Duodenal mucosa (tissue), 2 donors: ENCODE measurements around the gene ANKHD1.
"Not testable (repeated sequence)": the region's sequence is repeated elsewhere in the genome, so short reads cannot be mapped to it uniquely, and the experiment has no call there.

ENCODE experiments used
- H3K27ac ChIP-seq: one replicate; pipeline ENCODE4 v1.7.0; 2013; ENCODE audit warnings: low read depth, low read length
- H3K27me3 ChIP-seq, 2 donors: one replicate each; pipeline ENCODE4 v1.7.0; 2013; ENCODE audit warnings: low read length in 2 of 2, control low read depth in 1 of 2; ENCODE audit not compliant: insufficient read depth in 2 of 2, control insufficient read depth in 1 of 2
- H3K36me3 ChIP-seq, 2 donors: one replicate each; pipeline ENCODE4 v1.7.0; 2013; ENCODE audit warnings: low read length in 2 of 2, control low read depth in 1 of 2; ENCODE audit not compliant: insufficient read depth in 2 of 2, control insufficient read depth in 1 of 2
- H3K4me1 ChIP-seq, 2 donors: one replicate each; pipeline ENCODE4 v1.7.0; 2013; ENCODE audit warnings: low read length in 2 of 2, control low read depth in 1 of 2; ENCODE audit not compliant: insufficient read depth in 2 of 2, control insufficient read depth in 1 of 2
- H3K4me3 ChIP-seq, 2 donors: one replicate each; pipeline ENCODE4 v1.7.0; 2013; ENCODE audit warnings: low read length in 2 of 2, low read depth in 1 of 2
- H3K9ac ChIP-seq, 2 donors: one replicate each; pipeline ENCODE4 v1.7.0; 2013; ENCODE audit warnings: low read length in 2 of 2, low read depth in 1 of 2
- H3K9me3 ChIP-seq, 2 donors: one replicate each; pipeline ENCODE4 v1.7.0; 2013; ENCODE audit warnings: low read length in 2 of 2, control low read depth in 1 of 2; ENCODE audit not compliant: control insufficient read depth in 1 of 2

ANKHD1 gene

GRCh38 chr5:140469259-140469658 is 67.6 kb downstream of the ANKHD1 start:
- no peak overlapping the region for H3K4me3 ChIP-seq
- no peak overlapping the region for H3K27ac ChIP-seq
- H3K9ac ChIP-seq: no peak overlapping the region
- H3K9me3 ChIP-seq: no peaks in the 10 kb centered on the region
- H3K36me3 ChIP-seq: peaks cover 13 to 29% of the 10 kb centered on the region in 2 donors
- no peaks in the 10 kb centered on the region for H3K27me3 ChIP-seq
- peaks cover 0 to 3% of the 10 kb centered on the region in 2 donors for H3K4me1 ChIP-seq

GRCh38 chr5:140480310-140481014 is 78.8 kb downstream of the ANKHD1 start:
- H3K36me3 ChIP-seq: peaks cover 16 to 21% of the 10 kb centered on the region in 2 donors

GRCh38 chr5:140481758-140482157 is 80.1 kb downstream of the ANKHD1 start:
- Histone ChIP-seq H3K9ac (no peak overlapping the region), H3K4me3 (no peak overlapping the region), H3K27me3 (no peaks in the 10 kb centered on the region), H3K9me3 (no peaks in the 10 kb centered on the region), H3K4me1 (no peaks in the 10 kb centered on the region), H3K36me3 (peaks cover 20 to 27% of the 10 kb centered on the region in 2 donors), H3K27ac (no peak overlapping the region)

More at GRCh38 chr5:140480310-140481014, 78.8 kb downstream of the ANKHD1 start:
- H3K27ac ChIP-seq: no peak overlapping the region
- no peak overlapping the region for H3K9ac ChIP-seq
- H3K27me3 ChIP-seq: no peaks in the 10 kb centered on the region
- H3K4me3 ChIP-seq: no peak overlapping the region
- H3K9me3 ChIP-seq: no peaks in the 10 kb centered on the region
- H3K4me1 ChIP-seq: peaks cover 0 to 3% of the 10 kb centered on the region in 2 donors

- Histone ChIP-seq H3K9me3 (no peaks in the 10 kb centered on the region), H3K27me3 (no peaks in the 10 kb centered on the region)
These were observed 81.4 kb downstream of the ANKHD1 start for GRCh38 chr5:140483055-140483454.

GRCh38 chr5:140488141-140488540 is 86.5 kb downstream of the ANKHD1 start:
- not testable (repeated sequence) for H3K4me1 ChIP-seq, H3K27ac ChIP-seq, H3K4me3 ChIP-seq, H3K9me3 ChIP-seq, H3K27me3 ChIP-seq, H3K9ac ChIP-seq
- H3K36me3 ChIP-seq: peaks cover 21 to 50% of the 10 kb centered on the region in 2 donors

More at GRCh38 chr5:140483055-140483454, 81.4 kb downstream of the ANKHD1 start:
- Histone ChIP-seq H3K9ac (no peak overlapping the region), H3K4me3 (no peak overlapping the region), H3K36me3 (peaks cover 18 to 37% of the 10 kb centered on the region in 2 donors), H3K27ac (no peak overlapping the region), H3K4me1 (no peaks in the 10 kb centered on the region)

- H3K36me3 ChIP-seq: peaks cover 18 to 50% of the 10 kb centered on the region in 2 donors
- no peaks in the 10 kb centered on the region for H3K4me1 ChIP-seq
- H3K9ac ChIP-seq: no peak overlapping the region
These were observed 87.3 kb downstream of the ANKHD1 start for GRCh38 chr5:140488914-140489313.

GRCh38 chr5:140497897-140498296 is 96.3 kb downstream of the ANKHD1 start:
- H3K27me3 ChIP-seq: no peaks in the 10 kb centered on the region

More at GRCh38 chr5:140488914-140489313, 87.3 kb downstream of the ANKHD1 start:
- Histone ChIP-seq H3K27ac (no peak overlapping the region), H3K27me3 (no peaks in the 10 kb centered on the region), H3K4me3 (no peak overlapping the region), H3K9me3 (no peaks in the 10 kb centered on the region)

GRCh38 chr5:140498591-140498990 is 97.0 kb downstream of the ANKHD1 start:
- no peak overlapping the region for H3K4me3 ChIP-seq
- H3K27me3 ChIP-seq: no peaks in the 10 kb centered on the region
- H3K4me1 ChIP-seq: no peaks in the 10 kb centered on the region
- H3K9ac ChIP-seq: no peak overlapping the region
- H3K9me3 ChIP-seq: no peaks in the 10 kb centered on the region
- H3K27ac ChIP-seq: no peak overlapping the region
- H3K36me3 ChIP-seq: peaks cover 15 to 27% of the 10 kb centered on the region in 2 donors

More at GRCh38 chr5:140497897-140498296, 96.3 kb downstream of the ANKHD1 start:
- Histone ChIP-seq H3K9me3 (no peaks in the 10 kb centered on the region), H3K4me3 (no peak overlapping the region), H3K27ac (no peak overlapping the region), H3K4me1 (no peaks in the 10 kb centered on the region), H3K36me3 (peaks cover 15 to 29% of the 10 kb centered on the region in 2 donors), H3K9ac (no peak overlapping the region)

GRCh38 chr5:140502834-140503233 is 101.2 kb downstream of the ANKHD1 start:
- no peak overlapping the region for H3K27ac ChIP-seq
- peaks cover 25 to 41% of the 10 kb centered on the region in 2 donors for H3K36me3 ChIP-seq

GRCh38 chr5:140509898-140510297 is 108.3 kb downstream of the ANKHD1 start:
- Histone ChIP-seq H3K27ac (no peak overlapping the region), H3K4me1 (no peaks in the 10 kb centered on the region), H3K27me3 (no peaks in the 10 kb centered on the region), H3K9me3 (no peaks in the 10 kb centered on the region), H3K36me3 (peaks cover 33 to 86% of the 10 kb centered on the region in 2 donors), H3K9ac (no peak overlapping the region), H3K4me3 (no peak overlapping the region)

More at GRCh38 chr5:140502834-140503233, 101.2 kb downstream of the ANKHD1 start:
- Histone ChIP-seq H3K4me3 (no peak overlapping the region), H3K9ac (no peak overlapping the region), H3K27me3 (no peaks in the 10 kb centered on the region), H3K9me3 (no peaks in the 10 kb centered on the region), H3K4me1 (no peaks in the 10 kb centered on the region)
